Endometrial microvascular endothelial cells (primary cell): ENCODE measurements around the gene AKT1S1. TPM values are rescaled to one million over a fixed set of nuclear protein-coding genes. Genes with fewer than 3 reads are reported as not detected.

Experiments
- in situ Hi-C: cut with HindIII; loops from 2 replicates; pipeline ENCODE4 v1.10.0; 2017; ENCODE audit warnings: low sequenced_read_pairs, low pct_unique_long_range_greater_than_20kb; ENCODE audit errors: inconsistent ontology term
- total RNA-seq: library from RNA; depleted of rRNA; stranded (reverse); fragments of >200 nt; gene quantifications from one replicate; pipeline ENCODE4 v1.2.3, GENCODE V29; 2015; ENCODE audit errors: inconsistent ontology term

The AKT1S1 gene
- total RNA-seq, 1 donor from 2014 or later: 23.1 TPM

DNA sequence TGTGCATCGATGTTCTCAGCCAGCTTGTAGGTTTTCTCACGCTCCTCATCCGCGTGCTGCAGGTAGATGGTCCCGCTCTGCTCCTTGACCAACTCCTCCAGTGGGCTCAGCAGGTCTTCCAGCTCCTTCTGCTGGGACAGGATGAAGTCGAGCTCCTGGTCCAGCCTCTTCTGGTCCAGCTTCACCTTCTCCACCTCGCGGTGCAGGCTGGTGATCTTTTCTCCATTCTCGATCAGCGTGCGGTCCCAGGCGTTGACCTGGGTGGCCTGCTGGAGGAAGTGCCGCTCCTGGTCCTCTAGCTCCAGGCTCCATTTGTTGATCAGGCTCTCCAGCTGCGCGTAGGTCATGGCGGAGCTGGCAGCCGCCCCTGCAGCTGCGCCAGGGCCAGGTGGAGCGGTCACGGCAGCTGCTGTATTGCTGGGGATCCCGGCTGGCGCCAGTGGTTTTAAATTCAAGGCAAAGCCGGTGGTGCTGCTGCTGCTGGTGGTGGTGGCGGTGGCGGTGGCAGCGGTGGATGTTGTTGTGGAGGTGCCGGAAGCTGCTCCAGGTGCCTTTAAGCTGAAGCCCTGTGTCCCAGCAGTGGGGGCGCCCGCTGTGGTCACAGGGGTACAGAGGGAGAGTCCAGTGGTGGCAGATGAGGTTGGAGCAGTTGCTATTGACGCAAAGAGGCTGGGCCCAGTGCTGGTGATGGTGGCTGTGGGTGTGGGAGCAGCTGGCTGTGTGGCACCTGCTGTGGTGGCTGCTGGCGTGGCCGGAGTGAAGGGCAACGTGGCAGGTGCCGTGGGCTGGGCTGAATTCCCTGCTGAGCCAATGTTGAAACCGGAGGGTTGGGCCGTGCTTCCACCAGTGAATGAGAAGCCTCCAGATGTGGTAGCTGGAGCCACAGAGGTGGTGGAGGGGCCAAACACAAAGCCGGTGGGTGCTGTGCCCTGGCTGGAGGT, 31.6 kb upstream of the AKT1S1 start:
- in situ Hi-C loops: no loop called here

DNA sequence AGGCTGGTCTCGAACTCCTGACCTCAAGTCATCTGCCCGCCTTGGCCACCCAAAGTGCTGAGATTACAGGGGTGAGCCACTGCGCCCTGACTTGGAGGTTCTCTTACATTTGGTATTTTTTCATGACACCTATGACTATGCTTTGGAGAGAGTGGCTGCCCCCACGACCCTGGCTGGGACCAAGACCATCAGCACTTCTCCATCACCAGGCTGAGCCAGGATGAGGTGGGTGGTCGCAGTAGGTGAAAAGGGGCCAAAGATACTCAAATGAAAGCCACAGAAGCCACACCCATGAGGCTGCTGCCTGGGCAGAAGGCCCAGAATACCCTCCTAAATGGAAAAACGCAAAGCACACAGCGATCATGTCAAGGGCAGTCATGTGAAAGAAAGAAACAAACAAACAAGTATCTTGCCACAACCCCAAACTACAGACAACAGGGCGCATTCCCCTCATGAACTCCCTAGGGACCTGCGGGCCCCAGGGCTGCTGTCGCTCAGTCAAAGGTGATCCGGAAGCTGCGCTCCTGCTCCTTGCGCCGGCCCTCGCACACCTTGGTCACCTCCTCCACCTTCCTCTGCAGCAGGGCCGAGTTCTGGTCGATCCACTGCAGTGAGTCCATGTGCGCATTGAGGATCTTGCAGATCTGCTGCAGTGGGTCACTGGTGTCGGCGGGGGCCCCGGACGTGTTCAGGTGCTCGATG, 30.7 kb upstream of the AKT1S1 start:
- in situ Hi-C loops: no loop called here

- in situ Hi-C loops: no loop called here
Measured at GRCh38 chr19:49906879-49907564, 29.9 kb upstream of the AKT1S1 start.

- in situ Hi-C loops: no loop called here
Measured at GRCh38 chr19:49904136-49904535, 27.0 kb upstream of the AKT1S1 start.

DNA sequence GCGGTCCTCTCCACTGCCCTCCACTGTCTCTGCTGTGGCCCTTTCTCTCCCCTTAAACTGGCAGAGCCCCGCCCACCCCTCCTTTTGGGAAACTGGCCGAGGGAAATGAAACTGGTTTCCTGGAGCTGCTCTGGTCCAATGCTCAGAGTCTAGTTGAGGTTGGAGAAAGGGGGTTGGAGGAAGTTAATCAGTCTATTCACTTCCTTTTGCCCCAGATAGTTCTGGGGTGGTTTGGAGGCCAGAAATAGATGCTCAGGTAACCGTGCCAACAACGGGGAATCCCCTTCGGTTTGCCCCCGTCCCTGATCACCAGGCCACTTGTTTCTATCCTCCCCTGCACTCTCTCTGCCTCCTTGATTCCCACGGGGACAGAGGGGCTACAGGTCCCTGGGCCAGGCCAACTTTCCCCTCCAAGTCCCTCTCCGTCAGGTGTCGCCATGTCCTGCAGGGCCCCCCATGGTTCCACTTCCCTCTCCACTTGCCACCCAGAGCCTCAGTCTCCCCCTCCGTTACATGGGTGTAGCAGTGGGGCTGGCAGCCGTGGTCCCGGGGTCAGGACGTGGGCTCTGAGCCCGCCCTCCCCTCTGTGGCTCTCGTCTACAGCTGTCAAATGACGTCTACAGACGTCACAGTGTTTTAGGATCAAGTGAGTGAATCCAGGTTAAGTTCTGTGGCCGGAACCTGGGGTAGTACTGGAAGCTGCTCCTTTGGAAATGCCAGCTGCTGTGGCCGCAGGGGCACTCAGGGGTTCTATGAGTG, 19.9 kb upstream of the AKT1S1 start, which contains the start of gene IL4I1:
Gene IL4I1, minus strand, starts transcription at position 25 of the 759 bp plus-strand sequence. CDS start 727 bp downstream, outside the sequence.
- in situ Hi-C loops: no loop called here

- in situ Hi-C loops: no loop called here
Measured at GRCh38 chr19:49895566-49896297, 18.6 kb upstream of the AKT1S1 start.

DNA sequence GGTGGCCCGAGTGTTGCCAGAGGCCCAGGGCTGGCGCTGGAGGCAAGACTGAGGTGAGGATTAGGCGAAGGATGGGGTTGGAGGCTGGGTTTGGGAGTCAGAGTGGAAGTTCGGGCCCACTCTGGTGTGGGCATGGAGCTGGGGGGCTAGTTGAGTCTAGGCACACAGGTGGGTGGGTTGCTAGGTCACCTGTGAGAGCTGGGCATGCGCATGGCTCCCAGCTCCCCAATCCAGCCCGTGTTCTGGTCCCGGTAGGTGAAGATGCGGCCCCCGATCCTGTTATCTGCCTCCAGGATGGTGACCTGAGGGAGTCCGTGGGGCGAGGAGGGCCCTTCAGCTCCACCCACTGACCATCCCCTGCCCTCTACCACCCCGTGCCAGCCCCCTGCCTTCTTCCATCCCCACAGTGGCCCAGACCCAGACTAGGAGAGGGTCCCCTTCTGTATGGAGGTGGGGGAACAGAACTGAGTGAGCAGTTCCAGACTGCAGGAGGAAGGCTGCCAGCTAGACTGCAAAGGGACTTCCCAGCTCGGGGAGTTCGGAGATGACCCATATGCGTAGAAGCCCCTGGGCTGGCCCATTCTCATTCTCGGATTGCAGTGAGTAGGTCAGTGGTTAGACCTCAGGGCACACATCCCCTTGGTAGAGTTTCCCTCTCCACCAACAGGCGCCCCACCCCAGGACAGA, 17.9 kb upstream of the AKT1S1 start:
- in situ Hi-C loops: no loop called here

GRCh38 chr19:49894011-49894664, 17.0 kb upstream of the AKT1S1 start:
- in situ Hi-C loops: no loop called here

- in situ Hi-C loops: no loop called here
Measured at GRCh38 chr19:49892716-49893115, 15.6 kb upstream of the AKT1S1 start.

GRCh38 chr19:49891393-49891792, 14.2 kb upstream of the AKT1S1 start:
- in situ Hi-C loops: no loop called here

- in situ Hi-C loops: no loop called here
Measured at GRCh38 chr19:49890349-49891311, 13.5 kb upstream of the AKT1S1 start.

DNA sequence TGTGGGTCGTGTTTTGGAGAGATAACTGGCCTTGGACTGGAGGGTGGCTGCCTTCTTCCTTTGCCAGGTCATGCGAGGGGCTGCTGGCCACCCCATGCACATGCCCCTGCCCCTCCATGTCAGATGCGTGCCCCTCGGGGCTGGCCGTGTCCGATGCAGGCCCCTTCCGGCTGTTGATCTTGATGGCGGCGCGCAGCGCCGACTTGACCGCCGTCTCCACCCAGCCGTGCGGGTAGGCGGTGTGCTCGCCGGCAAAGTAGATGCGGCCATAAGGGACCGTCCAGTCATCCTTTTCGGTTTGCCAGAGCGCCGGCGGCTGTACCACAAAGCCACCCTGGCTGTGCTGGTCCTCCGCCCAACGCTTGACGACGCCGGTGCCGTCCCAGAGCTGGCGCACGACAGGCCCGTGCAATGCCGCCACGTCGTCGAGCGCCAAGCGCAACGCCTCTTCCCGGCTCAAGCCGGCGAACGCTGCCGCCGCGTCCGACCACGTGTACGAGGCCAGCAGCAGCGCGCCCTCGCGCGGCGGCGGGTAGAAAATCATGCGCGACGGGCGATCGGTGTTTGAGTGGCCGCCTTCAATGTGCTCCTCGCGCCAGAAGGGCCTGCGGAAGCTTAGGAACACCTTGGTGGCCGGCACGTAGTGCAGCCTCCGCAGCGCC, 12.7 kb upstream of the AKT1S1 start:
- in situ Hi-C loops: no loop called here

DNA sequence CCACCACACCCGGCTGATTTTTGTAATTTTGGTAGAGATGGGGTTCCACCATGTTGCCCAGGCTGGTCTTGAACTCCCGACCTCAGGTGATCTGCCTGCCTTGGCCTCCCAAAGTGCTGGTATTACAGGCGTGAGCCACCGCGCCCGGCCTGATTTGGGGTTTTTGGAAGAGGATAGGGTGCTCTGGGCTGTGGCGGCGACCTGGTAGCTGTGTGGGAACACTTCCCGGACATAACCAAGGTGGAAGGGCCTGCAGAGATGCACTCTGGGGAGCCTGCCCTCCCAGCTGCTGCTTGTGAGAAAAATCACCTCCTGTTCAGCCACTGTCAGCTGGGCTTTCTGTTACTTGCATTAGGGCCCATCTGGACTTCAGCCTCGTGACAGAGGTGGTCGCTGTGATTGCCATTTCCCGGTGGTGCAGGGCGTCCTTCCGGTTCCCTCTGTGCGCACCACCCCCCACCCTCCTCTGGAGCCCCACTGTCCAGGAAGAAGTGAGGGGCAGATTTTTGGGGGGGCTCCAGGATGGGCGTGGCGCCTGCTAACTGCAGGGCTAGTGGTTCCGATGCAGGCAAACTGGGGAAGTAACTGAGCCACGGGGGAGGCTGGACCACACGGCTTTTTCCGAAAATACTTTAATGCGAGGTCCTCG, 12.0 kb upstream of the AKT1S1 start:
- in situ Hi-C loops: no loop called here

DNA sequence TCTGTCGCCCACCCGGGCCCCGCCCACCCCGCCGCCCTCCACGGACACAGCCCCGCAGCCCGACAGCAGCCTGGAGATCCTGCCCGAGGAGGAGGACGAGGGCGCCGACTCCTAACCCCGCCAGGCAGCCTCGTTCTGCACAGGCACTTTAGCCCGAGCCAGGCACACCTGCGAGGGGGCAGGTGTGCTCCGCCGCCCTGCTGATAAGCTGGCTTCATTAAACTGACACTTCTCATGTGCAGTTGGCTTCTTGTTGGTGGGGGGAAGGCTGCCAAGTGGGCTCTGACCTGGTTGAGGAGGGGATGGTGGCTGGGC, 11.3 kb upstream of the AKT1S1 start:
- in situ Hi-C loops: no loop called here
